ENCODE measurements around the gene CFAP410.

The CFAP410 gene

GRCh38 chr21:44338971-44339910 lies at the start of gene CFAP410:
Gene CFAP410, minus strand, starts transcription at chr21:44339390. Its CDS starts 196 bp downstream, at chr21:44339194.
- peak; percentile 97 for DNase-seq

- DNase-seq, result no peak
These were observed 45.8 kb upstream of the CFAP410 start for GRCh38 chr21:44384968-44385367.

GRCh38 chr21:44383216-44383615 lies 44.0 kb upstream of the CFAP410 start:
- no peak for DNase-seq

GRCh38 chr21:44382536-44382935 lies 43.3 kb upstream of the CFAP410 start:
- peak; percentile 39 for DNase-seq

- no peak for DNase-seq
These were observed 42.7 kb upstream of the CFAP410 start for GRCh38 chr21:44381874-44382273.

- DNase-seq, result no peak
These were observed 41.7 kb upstream of the CFAP410 start for GRCh38 chr21:44380876-44381275.

- peak; percentile 38 for DNase-seq
These were observed 41.0 kb upstream of the CFAP410 start for GRCh38 chr21:44379991-44380865.

GRCh38 chr21:44379515-44379848 lies 40.3 kb upstream of the CFAP410 start:
- no peak for DNase-seq

GRCh38 chr21:44378646-44379514 lies 39.7 kb upstream of the CFAP410 start:
- DNase-seq, result peak; percentile 45

GRCh38 chr21:44377922-44378645 lies 38.9 kb upstream of the CFAP410 start:
- peak; percentile 50 for DNase-seq

- DNase-seq, result peak; percentile 54
These were observed 38.2 kb upstream of the CFAP410 start for GRCh38 chr21:44377201-44377921.

GRCh38 chr21:44376606-44377005 lies 37.4 kb upstream of the CFAP410 start:
- DNase-seq, result no peak

GRCh38 chr21:44375761-44376241 lies 36.6 kb upstream of the CFAP410 start:
- peak; percentile 35 for DNase-seq

- peak; percentile 29 for DNase-seq
These were observed 36.1 kb upstream of the CFAP410 start for GRCh38 chr21:44375281-44375651.

GRCh38 chr21:44374601-44375280 lies 35.6 kb upstream of the CFAP410 start:
- DNase-seq, result no peak

GRCh38 chr21:44372616-44373015 lies 33.4 kb upstream of the CFAP410 start:
- DNase-seq, result peak; percentile 28

GRCh38 chr21:44371596-44371995 lies 32.4 kb upstream of the CFAP410 start:
- DNase-seq, result peak; percentile 4

- DNase-seq, result no peak
These were observed 31.7 kb upstream of the CFAP410 start for GRCh38 chr21:44370786-44371410.

GRCh38 chr21:44370027-44370735 lies 31.0 kb upstream of the CFAP410 start:
- DNase-seq, result peak; percentile 69

Data from islet precursor cell (in vitro differentiated cells).